HepG2 (cell line): Measurements from ENCODE around the gene LSR. TPM values are rescaled to one million over a fixed set of nuclear protein-coding genes. Genes with fewer than 3 reads are reported as not detected.
A peak's percentile ranks its signal among the peaks of the same experiment; 100 is the strongest.

ENCODE experiments used
- ARNTL ChIP-seq: sonication (generic); formaldehyde crosslinking; IDR thresholded peaks from 2 replicates; pipeline ENCODE4 v1.4.0; 2020; ENCODE audit warnings: mild to moderate bottlenecking, missing genetic modification reagents
- EED ChIP-seq: sonication (generic); formaldehyde crosslinking; IDR thresholded peaks from 2 replicates; pipeline ENCODE4 v1.5.0; 2020; ENCODE audit warnings: mild to moderate bottlenecking, missing genetic modification reagents
- GATAD1 ChIP-seq: IDR thresholded peaks from 2 replicates; pipeline ENCODE4 v1.6.1; 2016; ENCODE audit warnings: missing genetic modification reagents, missing compliant biosample characterization
- HDAC1 ChIP-seq: sonication (generic); formaldehyde crosslinking; IDR thresholded peaks from 2 replicates; pipeline ENCODE4 v1.5.1; 2020; ENCODE audit warnings: mild to moderate bottlenecking, missing genetic modification reagents
- KAT7 ChIP-seq: IDR thresholded peaks from 2 replicates; pipeline ENCODE4 v1.6.1; 2018; ENCODE audit warnings: borderline replicate concordance, missing compliant biosample characterization
- MEIS2 ChIP-seq: sonication (generic); formaldehyde crosslinking; IDR thresholded peaks from 2 replicates; pipeline ENCODE4 v1.9.0; 2021; ENCODE audit warnings: mild to moderate bottlenecking, missing genetic modification reagents
- MTF1 ChIP-seq: sonication (generic); formaldehyde crosslinking; IDR thresholded peaks from 2 replicates; pipeline ENCODE4 v1.5.0; 2020; ENCODE audit warnings: missing genetic modification reagents
- RAD21 ChIP-seq: fragments of 450-650 bp; formaldehyde crosslinking; IDR thresholded peaks from 2 replicates; pipeline ENCODE4 v1.5.0; 2020; ENCODE audit warnings: mild to moderate bottlenecking
- RFXANK ChIP-seq: IDR thresholded peaks from 2 replicates; pipeline ENCODE4 v1.6.1; 2016
- SOX13 ChIP-seq, 3 experiments: fragments of 450-650 bp in 1 of 3; sonication (generic) in 1 of 3; formaldehyde crosslinking in 1 of 3; IDR thresholded peaks in 2 of 3; conservative IDR thresholded peaks in 1 of 3; 2 replicates each; pipeline versions ENCODE4 v1.5.0 to v1.6.1; 2016 to 2020; ENCODE audit warnings: antibody characterized with exemption in 1 of 3, mild to moderate bottlenecking in 1 of 3, missing compliant biosample characterization in 1 of 3, missing genetic modification reagents in 1 of 3, moderate library complexity in 1 of 3
- ZBTB7B ChIP-seq: sonication (generic); formaldehyde crosslinking; IDR thresholded peaks from 2 replicates; pipeline ENCODE4 v1.4.0; 2020; ENCODE audit warnings: missing genetic modification reagents
- ZFP36 ChIP-seq: fragments of 150-350 bp; IDR thresholded peaks from 2 replicates; pipeline ENCODE4 v1.6.1; 2018; ENCODE audit warnings: borderline replicate concordance, low read length, low read depth; ENCODE audit not compliant: partially characterized antibody
- ZNF232 ChIP-seq: sonication (generic); formaldehyde crosslinking; IDR thresholded peaks from 2 replicates; pipeline ENCODE4 v1.4.0; 2020; ENCODE audit warnings: missing genetic modification reagents, borderline replicate concordance
- ZNF552 ChIP-seq: sonication (generic); formaldehyde crosslinking; IDR thresholded peaks from 2 replicates; pipeline ENCODE4 v1.9.0; 2022; ENCODE audit warnings: missing genetic modification reagents, mild to moderate bottlenecking, borderline replicate concordance
- ZNF557 ChIP-seq: sonication (generic); formaldehyde crosslinking; IDR thresholded peaks from 2 replicates; pipeline ENCODE4 v1.4.0; 2020; ENCODE audit warnings: missing genetic modification reagents
- ZNF589 ChIP-seq: sonication (generic); formaldehyde crosslinking; conservative IDR thresholded peaks from 2 replicates; pipeline ENCODE4 v1.8.0; 2022; ENCODE audit warnings: mild to moderate bottlenecking, moderate library complexity, missing genetic modification reagents
- ZNF598 ChIP-seq: sonication (generic); formaldehyde crosslinking; IDR thresholded peaks from 2 replicates; pipeline ENCODE4 v1.5.1; 2020; ENCODE audit warnings: mild to moderate bottlenecking, missing genetic modification reagents, borderline replicate concordance
- ZNF75D ChIP-seq: sonication (generic); formaldehyde crosslinking; IDR thresholded peaks from 2 replicates; pipeline ENCODE4 v1.8.1; 2023; ENCODE audit warnings: missing genetic modification reagents, mild to moderate bottlenecking, borderline replicate concordance
- ZNF780A ChIP-seq: sonication (generic); formaldehyde crosslinking; IDR thresholded peaks from 2 replicates; pipeline ENCODE4 v1.8.0; 2022; ENCODE audit warnings: mild to moderate bottlenecking, missing genetic modification reagents, moderate library complexity
- polyA plus RNA-seq, 8 experiments: library from polyadenylated mRNA; depleted of rRNA in 3 of 8; stranded (reverse) in 7 of 8; unstranded in 1 of 8; fragments of >200 nt; fragmentation: Illumina TruSeq in 4 of 8; extraction: Trizol in 4 of 8; gene quantifications; 2 replicates each; pipeline versions ENCODE4 v1.2.1 to v1.2.3, GENCODE V29; 2011 to 2016; ENCODE audit warnings: low read depth in 4 of 8, missing spikeins in 1 of 8, mixed read lengths in 1 of 8; ENCODE audit not compliant: insufficient read depth in 1 of 8
- total RNA-seq, 5 experiments: library from RNA; depleted of rRNA; stranded (reverse); fragments of >200 nt; fragmentation: Illumina TruSeq; extraction: Trizol; gene quantifications; 2 replicates each; pipeline ENCODE4 v1.2.3, GENCODE V29; 2016; ENCODE audit warnings: low read depth in 1 of 5
- TF ChIP-seq, protein P1 (sequence below), 2 experiments: sonication (generic) in 1 of 2; formaldehyde crosslinking in 1 of 2; IDR thresholded peaks; 2 replicates each; pipeline versions ENCODE4 v1.4.0 to v1.6.1; 2018 to 2020; ENCODE audit warnings: missing genetic modification reagents in 2 of 2, borderline replicate concordance in 1 of 2, low read depth in 1 of 2, mild to moderate bottlenecking in 1 of 2, missing biosample characterization in 1 of 2
- TF ChIP-seq, protein P2 (sequence below): sonication (generic); formaldehyde crosslinking; IDR thresholded peaks from 2 replicates; pipeline ENCODE4 v1.4.0; 2020; ENCODE audit warnings: missing genetic modification reagents
- TF ChIP-seq, protein P3 (sequence below): sonication (generic); formaldehyde crosslinking; conservative IDR thresholded peaks from 2 replicates; pipeline ENCODE4 v1.8.0; 2022; ENCODE audit warnings: low read depth, missing genetic modification reagents

The LSR gene
- total and polyA plus RNA-seq, 2 of the 13 experiments (the other 11 are each of a cell fraction or from before 2014, with no cell fraction given) = 29.2 to 79.2 TPM

DNA sequence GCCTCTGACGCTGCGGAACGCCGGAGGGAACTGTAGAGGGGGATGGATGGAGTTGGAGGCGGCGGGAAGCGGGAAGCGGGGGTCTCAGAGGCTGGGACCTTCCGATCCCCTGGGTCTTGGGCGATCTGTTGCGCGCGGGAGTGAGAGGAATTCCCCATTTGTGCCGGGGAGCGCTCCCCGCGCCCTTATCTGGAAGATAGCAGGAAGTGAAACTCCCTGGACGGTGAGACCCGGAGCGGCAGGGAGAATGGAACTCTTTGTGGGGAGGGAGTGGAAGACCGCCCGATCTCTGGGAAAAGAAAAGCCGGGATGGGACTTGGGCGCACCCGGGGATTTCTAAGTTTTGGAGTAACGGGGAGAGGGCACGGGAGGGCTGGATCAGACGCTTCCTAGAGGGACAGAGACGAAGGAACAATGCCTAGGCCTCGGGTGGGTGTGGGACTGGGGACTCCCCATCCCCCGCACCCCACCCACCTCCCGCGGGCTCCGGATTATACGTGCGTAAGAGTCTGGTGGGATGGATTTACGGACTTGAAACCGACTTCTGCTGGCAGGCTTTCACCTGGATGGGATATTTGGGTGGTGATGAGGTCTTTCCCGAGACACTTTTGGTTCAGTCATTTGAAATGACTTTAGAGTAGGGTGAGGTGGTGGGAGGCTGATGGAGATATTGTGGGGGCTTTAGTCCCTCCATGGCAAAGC is 495 bp downstream of the LSR start (continued):
- TF ChIP-seq, protein P1, sequence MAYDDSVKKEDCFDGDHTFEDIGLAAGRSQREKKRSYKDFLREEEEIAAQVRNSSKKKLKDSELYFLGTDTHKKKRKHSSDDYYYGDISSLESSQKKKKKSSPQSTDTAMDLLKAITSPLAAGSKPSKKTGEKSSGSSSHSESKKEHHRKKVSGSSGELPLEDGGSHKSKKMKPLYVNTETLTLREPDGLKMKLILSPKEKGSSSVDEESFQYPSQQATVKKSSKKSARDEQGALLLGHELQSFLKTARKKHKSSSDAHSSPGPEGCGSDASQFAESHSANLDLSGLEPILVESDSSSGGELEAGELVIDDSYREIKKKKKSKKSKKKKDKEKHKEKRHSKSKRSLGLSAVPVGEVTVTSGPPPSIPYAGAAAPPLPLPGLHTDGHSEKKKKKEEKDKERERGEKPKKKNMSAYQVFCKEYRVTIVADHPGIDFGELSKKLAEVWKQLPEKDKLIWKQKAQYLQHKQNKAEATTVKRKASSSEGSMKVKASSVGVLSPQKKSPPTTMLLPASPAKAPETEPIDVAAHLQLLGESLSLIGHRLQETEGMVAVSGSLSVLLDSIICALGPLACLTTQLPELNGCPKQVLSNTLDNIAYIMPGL (CRISPR knock-in tag; IDR thresholded peaks at IDR 0.05; ENCODE audit: borderline replicate concordance in 1 of 2, low read depth in 1 of 2) = peak in 1 of 2 experiments; percentile 54; a peak in 2 of 4 replicates
- TF ChIP-seq KAT7 (CRISPR knock-in tag) (peak; percentile 22; the same call in 1 of the 2 replicates), ZBTB7B (CRISPR knock-in tag) (0 out of 2 replicates have a peak, but pooled peaks have one; percentile 9), ZFP36 (no peak), SOX13 (IDR thresholded peaks at IDR 0.05) (no peak), SOX13 (CRISPR knock-in tag; conservative IDR thresholded peaks at IDR 0.05 in 1 of 2, IDR thresholded peaks at IDR 0.05 in 1 of 2) (0 out of 4 replicates have a peak, but pooled peaks of 1 of the 2 experiments have one; percentile 10), GATAD1 (CRISPR knock-in tag) (no peak), ZNF232 (0 out of 2 replicates have a peak, but pooled peaks have one; percentile 13), ARNTL (CRISPR knock-in tag) (peak; percentile 22; the same call in 1 of the 2 replicates), ZNF589 (CRISPR knock-in tag) (no peak), ZNF75D (CRISPR knock-in tag) (0 out of 2 replicates have a peak, but pooled peaks have one; percentile 17), RAD21 (CRISPR knock-in tag) (0 out of 2 replicates have a peak, but pooled peaks have one; percentile 2), RFXANK (0 out of 2 replicates have a peak, but pooled peaks have one; percentile 2), EED (CRISPR knock-in tag) (peak; percentile 8; the same call in 1 of the 2 replicates), ZNF552 (CRISPR knock-in tag) (0 out of 2 replicates have a peak, but pooled peaks have one; percentile 28), ZNF780A (CRISPR knock-in tag) (0 out of 2 replicates have a peak, but pooled peaks have one; percentile 25), HDAC1 (CRISPR knock-in tag) (0 out of 2 replicates have a peak, but pooled peaks have one; percentile 12), ZNF557 (no peak), MTF1 (CRISPR knock-in tag) (0 out of 2 replicates have a peak, but pooled peaks have one; percentile 40), MEIS2 (CRISPR knock-in tag) (0 out of 2 replicates have a peak, but pooled peaks have one; percentile 10), ZNF598 (0 out of 2 replicates have a peak, but pooled peaks have one; percentile 49)
- TF ChIP-seq, protein P2, sequence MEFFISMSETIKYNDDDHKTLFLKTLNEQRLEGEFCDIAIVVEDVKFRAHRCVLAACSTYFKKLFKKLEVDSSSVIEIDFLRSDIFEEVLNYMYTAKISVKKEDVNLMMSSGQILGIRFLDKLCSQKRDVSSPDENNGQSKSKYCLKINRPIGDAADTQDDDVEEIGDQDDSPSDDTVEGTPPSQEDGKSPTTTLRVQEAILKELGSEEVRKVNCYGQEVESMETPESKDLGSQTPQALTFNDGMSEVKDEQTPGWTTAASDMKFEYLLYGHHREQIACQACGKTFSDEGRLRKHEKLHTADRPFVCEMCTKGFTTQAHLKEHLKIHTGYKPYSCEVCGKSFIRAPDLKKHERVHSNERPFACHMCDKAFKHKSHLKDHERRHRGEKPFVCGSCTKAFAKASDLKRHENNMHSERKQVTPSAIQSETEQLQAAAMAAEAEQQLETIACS (CRISPR knock-in tag) = 0 out of 2 replicates have a peak, but pooled peaks have one; percentile 8
- TF ChIP-seq, protein P3, sequence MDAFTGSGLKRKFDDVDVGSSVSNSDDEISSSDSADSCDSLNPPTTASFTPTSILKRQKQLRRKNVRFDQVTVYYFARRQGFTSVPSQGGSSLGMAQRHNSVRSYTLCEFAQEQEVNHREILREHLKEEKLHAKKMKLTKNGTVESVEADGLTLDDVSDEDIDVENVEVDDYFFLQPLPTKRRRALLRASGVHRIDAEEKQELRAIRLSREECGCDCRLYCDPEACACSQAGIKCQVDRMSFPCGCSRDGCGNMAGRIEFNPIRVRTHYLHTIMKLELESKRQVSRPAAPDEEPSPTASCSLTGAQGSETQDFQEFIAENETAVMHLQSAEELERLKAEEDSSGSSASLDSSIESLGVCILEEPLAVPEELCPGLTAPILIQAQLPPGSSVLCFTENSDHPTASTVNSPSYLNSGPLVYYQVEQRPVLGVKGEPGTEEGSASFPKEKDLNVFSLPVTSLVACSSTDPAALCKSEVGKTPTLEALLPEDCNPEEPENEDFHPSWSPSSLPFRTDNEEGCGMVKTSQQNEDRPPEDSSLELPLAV (CRISPR knock-in tag) = 0 out of 2 replicates have a peak, but pooled peaks have one; percentile 59
